ENCODE results near the gene CNN1.

GRCh38 chr19:11580116-11580515 lies 41.5 kb downstream of the CNN1 start:
- TF ChIP-seq, protein P1, sequence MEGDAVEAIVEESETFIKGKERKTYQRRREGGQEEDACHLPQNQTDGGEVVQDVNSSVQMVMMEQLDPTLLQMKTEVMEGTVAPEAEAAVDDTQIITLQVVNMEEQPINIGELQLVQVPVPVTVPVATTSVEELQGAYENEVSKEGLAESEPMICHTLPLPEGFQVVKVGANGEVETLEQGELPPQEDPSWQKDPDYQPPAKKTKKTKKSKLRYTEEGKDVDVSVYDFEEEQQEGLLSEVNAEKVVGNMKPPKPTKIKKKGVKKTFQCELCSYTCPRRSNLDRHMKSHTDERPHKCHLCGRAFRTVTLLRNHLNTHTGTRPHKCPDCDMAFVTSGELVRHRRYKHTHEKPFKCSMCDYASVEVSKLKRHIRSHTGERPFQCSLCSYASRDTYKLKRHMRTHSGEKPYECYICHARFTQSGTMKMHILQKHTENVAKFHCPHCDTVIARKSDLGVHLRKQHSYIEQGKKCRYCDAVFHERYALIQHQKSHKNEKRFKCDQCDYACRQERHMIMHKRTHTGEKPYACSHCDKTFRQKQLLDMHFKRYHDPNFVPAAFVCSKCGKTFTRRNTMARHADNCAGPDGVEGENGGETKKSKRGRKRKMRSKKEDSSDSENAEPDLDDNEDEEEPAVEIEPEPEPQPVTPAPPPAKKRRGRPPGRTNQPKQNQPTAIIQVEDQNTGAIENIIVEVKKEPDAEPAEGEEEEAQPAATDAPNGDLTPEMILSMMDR (IDR thresholded peaks at IDR 0.05 in 4 of 5, conservative IDR thresholded peaks at IDR 0.05 in 1 of 5), result no peak
- no peak for TF ChIP-seq POLR2A (IDR thresholded peaks at IDR 0.05)
